GM18907 (cell line): Measurements from ENCODE around the gene RNF141.

Experiments
- ATAC-seq: cut with Tn5 transposase; IDR thresholded peaks from one replicate; pipeline ENCODE4 v1.9.1; 2021; ENCODE audit warnings: mild to moderate bottlenecking, moderate library complexity; ENCODE audit not compliant: unreplicated experiment

Gene RNF141, protein sequence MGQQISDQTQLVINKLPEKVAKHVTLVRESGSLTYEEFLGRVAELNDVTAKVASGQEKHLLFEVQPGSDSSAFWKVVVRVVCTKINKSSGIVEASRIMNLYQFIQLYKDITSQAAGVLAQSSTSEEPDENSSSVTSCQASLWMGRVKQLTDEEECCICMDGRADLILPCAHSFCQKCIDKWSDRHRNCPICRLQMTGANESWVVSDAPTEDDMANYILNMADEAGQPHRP

DNA sequence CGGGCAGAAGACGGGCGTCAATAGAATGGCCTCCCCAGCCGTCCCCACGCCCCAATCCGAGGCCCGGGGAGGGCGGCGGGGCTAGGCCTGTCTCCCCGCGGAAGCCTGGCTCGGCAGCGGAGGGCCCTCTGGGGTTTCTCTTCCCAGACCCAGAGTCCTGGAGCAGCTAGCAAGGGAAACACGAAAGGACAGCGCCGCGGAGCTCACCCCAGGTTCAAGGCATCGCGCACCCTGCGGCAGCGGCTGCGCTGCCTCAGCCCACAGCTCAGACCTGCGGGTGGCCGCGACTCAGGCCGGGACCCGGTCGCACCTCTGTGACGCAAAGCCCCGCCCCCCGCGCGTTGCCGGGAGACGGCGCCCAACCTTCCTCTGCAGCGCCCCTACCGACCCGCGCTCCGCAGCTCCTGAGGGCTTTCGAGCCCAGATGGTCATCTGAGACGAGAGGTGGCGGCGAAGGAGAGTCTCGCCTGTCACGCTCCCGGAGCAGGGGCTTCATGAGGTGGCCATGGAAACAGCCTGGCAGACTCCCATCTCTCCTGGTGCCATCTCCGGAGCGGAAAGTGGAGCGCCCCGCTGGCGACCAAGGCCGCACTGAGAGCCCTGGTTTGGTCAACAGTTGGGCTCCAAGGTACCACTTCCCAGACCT lies at the start of gene RNF141:
RNF141 (minus strand) TSS at position 273 of the 646 bp plus-strand sequence. CDS start 7,029 bp downstream, outside the sequence.
- peak; percentile 99 for ATAC-seq

DNA sequence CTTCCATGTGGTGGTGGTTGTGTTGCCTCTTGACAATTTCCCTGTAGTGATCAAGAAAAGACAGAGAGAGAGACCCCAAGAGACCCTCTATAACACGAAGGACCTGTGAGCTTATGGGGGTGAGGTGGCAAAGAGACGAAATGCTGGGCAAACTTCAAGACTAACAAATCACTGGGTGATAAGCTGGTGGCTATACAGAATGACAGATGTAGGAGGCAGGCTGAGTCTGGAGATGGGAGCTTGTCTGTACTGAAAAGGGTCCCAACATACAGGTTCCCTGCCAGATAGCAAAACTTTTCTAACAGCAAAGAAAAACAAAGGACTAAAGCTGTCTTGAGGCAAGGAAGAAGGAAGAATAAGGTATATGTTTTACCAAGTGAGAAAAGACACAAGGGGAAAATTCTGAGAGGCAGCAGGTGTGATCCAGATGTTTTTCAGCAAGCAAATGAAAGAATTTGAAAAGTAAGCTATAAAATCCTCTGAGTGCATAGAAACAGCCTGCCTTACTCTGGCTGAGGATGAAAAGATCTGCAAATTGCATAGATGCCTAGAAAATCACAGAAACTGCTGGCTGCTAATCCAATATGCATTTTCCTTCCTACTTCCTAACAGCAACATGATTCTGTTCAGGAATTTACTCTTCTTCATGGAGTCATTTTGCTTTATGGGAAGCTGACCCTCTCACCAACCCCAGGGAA lies 49.4 kb upstream of the RNF141 start:
- no peak for ATAC-seq

DNA sequence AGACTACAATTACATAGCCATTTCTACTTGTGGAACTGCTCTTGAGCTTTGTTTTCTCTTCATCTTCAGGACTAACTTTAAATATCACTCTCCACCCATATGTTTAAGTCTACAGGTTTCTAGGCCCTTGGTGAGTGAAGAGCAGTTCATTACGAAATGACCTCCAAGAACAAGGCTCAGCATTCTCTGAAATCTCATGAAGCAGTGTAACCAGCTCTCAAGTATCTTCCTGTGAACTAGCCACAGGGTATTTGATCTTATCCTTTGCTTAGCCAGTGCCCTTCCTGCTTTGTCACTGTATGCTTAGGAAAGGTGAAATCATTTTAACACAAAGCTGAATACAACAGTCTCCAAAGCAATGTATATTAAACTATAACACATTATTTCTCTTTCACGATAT lies 47.9 kb upstream of the RNF141 start:
- no peak for ATAC-seq

DNA sequence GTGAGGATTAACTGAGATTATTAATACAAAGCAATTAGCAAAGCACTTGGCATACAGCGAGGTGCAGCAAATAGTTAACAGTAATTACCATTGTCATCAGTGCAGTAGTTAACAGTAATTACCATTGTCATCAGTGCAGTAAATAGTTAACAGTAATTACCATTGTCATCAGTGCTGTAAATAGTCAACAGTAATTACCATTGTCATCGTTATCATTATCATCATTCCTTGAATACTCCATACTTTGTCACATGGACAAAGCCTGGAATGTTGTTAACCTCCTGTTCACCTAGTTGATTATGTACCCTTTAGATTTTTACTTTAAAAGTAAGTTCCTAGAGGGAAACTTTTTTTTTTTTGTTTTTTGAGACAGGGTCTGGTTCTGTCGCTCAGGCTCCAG lies 47.0 kb upstream of the RNF141 start:
- ATAC-seq, result no peak

DNA sequence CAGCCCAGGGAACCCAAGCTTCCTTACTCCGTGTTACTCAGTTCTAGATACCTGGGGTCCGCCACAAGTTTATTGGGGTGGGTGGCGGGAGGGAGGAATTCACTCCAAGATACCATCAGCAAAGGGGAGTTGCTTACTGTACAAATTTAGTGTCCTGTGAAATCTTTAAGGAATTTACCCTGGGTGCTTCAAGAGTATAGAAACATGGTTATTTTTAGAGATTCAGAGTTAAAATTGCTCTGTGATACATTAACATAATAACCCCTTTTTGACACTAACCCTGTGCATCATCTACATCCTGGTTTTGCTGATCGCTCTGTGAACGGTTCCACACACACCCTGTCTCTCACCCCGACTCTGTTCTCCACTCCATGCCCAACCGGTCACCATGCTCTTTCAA lies 46.4 kb upstream of the RNF141 start:
- no peak for ATAC-seq

DNA sequence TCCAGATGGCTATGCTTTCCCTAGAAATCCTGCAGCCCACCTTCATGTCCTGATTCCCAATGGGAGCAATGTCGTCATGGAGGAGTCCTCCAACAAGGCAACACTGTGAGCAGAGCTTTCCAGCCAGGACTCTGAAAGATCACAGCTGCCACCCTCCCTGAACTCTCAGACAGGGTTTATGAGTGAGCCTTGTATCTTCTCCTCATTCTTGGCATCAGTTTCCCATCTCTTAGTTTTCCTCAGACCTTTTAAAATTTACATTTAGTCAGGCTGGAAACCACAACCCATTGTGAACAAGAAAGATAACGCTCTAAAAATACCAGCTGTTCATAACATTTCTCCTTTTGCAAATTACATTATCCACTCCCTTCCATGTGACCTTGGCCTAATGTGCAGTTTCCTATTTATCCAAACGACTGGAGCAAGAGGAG lies 43.1 kb upstream of the RNF141 start:
- ATAC-seq, result no peak

DNA sequence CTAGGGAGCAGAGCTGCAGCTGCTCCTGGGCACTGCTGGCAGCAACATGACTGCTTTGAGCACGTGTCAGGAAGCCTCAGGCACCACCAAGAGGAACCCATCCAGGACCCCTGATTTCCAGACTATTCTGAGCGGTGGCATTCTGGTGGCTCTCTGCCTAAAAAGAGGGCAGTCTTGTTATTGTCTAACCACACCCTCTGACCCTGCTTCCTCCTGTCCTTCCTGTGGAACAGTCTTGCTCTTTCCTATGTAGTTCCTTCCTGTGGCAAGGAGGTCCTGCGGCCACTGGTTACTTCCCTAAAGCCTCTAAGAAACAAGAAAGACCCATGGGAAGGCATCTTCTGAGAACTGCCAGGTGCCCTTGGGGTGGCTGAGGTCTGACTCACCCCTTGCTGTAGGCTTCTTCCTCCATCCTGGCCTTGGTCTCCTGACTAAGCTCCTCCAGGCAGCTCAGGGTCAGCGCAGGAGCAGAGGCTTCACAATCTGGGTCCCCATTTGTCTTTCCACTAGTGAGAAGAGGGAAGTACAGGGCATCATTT lies 40.6 kb upstream of the RNF141 start:
- ATAC-seq, result no peak

DNA sequence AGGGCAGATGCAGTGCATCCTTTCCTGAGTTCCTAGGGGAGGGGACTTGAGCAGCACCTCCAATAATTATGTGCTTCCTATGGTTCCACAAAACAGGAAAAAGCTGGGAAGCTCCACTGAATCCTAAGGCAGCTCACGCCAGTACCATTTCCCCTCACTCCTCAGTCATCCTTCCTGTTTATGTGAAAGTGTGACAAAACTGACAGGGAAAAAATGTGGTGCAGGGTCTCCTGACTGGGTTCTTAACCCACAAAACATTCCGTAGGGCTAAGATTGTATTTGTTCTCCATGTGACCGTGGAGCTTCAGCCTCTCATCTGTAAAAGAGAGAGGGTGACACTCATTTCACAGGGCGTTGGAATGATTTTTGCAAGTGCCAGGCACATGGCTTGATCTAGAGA lies 39.6 kb upstream of the RNF141 start:
- ATAC-seq, result no peak

DNA sequence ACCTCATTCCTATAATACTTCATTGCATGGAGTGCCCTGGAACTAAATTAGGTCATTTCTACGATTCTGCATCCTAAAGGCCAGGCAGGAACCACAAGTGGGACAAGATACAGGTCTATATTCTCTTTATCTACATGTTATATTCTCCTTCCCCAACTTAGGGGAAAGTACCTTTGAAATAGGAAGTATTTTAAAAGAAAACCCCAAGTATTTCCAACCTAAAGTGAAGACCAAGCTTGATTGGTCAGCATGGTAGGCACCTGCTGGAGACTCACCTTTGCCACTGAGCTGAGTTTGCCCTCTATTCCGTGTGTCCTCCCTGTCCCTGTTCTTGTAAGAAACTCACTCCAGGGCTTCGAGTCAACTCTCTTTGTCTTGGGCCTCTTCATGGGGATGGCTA lies 38.7 kb upstream of the RNF141 start:
- ATAC-seq, result no peak

DNA sequence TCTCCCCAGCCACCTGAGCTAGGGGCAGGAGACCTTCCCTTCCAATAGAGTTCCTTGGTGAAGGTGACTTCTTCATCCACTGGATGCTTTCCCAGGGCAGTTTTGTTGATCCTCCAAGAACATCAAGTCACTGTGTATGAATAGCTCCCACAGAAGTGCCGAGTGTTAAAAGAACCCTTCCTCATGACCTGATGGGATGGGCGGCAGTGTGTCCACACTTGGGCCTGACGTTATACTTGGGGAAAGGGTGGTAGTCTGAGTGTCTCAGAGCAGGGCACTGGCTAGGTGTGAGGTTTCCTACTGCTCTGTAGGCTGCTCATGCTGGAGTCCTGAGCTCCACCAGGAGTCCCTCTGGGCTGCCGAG lies 35.0 kb upstream of the RNF141 start:
- ATAC-seq, result no peak

DNA sequence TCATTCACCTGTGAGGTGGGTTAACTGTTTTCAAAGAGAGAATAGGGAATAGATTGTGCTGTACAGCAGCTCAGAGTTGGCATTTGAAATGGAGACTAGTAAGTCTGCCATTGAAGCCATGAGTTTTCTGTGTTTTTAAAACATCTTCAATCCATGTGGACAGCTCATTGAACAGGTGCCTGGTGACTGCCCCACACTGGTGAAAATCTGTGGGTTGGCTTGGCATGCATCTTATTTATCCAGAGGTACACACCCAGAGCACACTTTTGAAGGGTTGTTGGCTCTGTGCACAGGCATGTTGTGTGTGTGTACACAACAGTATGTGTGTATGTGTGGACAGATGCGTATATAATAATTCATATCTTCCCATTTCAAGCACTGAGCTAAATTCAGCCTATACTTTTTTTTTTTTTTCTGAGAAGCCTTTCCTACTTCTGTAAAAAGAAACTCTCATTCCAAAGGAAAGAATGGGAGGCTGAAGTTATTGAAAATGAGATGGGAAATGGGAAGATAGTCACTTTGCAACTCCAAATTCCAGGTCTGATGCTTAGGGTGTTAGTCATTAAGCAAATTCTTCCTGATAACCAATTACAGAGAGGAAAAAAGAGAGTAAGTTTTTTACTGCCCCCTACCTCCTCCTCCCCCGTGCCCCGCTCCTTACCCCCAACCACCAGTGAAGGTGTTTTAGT lies 34.5 kb upstream of the RNF141 start:
- ATAC-seq, result no peak

DNA sequence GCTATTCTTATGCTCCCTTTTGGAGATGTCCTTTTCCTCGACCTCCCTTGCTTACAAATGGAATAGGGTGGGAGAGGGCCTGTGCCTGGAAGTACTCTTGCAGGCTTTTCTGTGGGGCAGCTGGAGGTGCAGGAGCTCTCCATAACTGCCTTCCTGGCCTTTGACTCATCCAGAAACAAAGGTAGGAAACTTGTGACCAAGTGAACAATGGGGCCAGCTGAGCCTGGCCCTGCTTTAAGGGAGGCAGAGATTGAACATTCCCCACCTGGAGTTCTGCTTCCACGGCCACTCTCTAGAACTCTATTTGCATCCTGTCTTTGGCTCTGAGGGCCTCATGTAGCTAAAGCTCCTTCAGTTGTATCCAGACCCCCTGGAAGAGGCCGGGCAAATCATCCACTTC lies 32.6 kb upstream of the RNF141 start:
- no peak for ATAC-seq

DNA sequence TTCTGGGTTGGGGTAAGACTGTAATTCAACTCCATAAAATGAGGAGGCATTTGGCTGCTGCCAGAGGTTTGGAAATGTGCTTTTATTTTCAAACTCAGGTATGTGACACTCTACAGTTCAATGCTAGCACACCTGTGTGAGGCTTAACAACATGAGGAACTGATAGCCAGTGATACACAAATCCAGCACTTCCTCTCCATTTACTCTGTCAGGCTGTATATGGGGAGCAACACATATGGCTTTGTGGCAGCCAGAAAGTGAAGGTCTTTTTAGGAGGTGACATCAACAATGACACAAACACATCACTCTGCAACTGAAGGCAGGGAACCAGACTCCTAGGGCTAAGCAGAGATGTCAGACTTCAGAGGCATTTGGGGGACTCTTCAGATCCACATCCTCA lies 32.0 kb upstream of the RNF141 start:
- no peak for ATAC-seq

DNA sequence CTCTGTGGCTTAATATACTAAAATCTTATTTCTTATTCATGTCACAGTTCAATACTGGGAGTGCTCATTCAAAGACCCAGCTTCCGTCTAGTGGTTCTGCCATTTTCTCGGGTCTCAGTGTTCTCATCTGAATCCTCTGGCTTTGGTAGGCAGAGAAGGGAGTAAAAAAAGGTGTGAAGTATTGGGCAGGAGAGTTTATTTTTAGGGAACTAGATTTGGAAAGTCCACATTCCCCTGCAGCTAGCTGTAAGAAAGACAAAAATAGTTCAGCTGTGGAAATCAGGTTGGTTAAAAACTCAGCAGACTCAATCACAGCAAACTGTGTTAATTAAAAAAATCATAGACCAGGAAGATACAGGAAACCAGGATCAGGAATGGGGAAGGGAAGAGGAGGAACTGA lies 31.5 kb upstream of the RNF141 start:
- no peak for ATAC-seq

DNA sequence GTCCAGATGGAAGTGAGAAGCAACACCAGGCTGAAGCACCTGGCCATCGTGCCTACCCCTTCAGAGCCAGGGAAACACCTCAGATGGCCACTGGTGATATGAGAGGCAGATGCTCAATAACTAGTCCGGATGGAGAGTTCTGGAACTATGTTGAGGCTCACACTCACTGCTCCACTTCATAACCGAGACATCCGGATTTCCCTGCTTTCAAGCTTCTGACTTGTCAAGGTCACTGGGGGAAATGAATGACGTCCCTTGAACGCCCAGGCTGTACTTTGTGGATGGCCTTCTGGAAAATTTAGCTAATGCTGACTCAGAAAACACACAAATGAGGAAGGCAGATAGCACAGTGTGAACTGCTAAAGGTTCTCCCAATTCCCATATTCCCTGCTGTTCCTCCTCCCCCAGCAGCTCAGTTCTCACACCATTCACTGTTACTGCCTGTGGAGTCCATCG lies 27.5 kb upstream of the RNF141 start, which contains the start of gene LYVE1:
LYVE1 (minus strand) TSS at position 180 of the 456 bp plus-strand sequence; CDS start at position 47, 133 bp downstream.
- no peak for ATAC-seq

DNA sequence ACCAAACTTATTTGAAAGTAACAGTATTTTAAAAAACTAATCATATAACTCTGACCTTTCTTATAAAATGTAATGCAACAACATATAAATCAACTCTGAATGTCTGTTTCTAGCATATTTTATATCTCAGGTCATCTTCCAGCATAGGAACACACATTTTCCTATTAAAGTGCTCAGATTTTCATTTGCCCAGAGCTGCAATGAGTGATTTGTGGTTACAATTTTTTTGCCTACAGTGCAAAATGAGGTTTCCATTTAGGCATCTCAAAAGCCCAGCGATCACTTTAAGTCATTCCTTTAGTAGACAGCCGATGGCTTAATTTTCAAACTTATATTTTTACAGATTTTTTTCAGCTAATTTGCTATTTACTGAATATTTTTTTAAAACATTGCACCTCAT lies 26.5 kb upstream of the RNF141 start:
- no peak for ATAC-seq

DNA sequence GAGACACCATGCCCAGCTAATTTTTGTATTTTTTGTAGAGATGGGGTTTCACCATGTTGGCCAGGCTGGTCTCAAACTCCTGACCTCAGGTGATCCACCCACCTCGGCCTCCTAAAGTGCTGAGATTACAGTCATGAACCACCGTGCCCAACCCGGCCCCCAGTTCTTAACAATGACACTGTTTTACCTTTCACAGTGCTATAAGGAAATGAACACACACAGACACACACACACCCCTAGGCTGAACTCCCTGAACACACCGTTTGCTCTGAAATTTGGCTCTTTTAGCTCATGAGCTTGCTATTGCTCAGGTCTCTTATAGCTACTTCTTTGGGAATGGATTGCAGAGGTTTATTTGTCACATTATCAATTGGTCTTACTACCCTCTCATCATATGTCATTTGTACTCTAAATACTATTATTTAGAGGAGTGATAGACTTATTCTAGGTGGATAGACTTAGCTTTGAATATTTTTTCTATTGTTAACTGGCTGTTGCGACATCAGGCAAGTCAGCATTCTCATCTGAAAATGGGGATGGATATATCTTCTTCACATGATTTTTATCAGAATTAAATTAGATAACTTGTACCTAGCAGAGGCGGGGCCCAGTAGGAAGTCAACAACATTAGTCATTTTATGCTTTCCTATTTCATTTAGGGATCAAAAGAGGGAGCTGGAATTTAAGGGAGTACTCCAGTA lies 25.4 kb upstream of the RNF141 start:
- ATAC-seq, result no peak

DNA sequence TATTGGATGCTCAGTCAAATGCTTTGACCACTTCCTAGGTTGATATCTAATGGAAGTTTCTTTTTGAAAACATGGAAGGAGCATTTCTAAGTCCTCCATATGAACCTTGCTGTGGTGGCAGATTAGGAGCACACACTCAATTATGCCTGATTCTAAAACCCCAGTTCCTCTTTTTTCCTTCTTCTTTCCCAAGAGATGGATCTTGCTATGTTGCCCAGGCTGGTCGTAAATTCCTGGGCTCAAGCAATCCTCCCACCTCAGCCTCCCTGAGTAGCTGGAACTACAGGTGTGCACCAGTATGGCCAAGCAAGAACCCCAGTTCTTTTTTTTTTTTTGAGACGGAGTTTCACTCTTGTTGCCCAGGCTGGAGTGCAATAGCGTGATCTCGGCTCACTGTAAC lies 24.5 kb upstream of the RNF141 start:
- no peak for ATAC-seq

DNA sequence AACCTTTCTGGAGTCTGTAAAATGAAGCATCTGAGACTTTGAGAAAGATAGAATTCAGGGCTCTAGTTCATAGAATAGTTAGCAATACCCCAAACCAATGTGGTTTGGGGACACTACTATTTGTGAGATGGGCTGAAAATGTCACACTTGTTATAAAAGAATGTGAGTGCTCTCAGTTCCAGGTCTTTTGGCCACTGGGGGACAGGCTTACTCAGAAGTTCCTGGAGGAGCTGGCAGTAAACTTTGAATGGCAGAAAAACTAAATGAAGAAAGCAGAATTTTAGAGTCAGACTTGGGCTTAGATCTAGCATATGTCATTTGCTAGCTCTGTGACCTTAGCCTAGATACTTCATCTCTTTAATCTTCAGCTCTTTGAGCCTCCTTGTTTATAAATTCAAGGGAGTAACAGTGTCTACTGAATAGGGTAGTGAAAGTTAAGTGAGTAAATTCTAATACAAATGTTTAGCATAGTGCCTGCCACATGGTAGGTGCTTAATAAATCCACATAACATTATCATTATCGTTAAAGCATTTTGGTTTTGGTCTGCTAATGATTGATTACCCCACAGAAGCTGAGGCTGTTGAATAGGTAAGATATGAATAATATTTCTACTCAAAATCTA lies 23.8 kb upstream of the RNF141 start:
- ATAC-seq, result no peak

DNA sequence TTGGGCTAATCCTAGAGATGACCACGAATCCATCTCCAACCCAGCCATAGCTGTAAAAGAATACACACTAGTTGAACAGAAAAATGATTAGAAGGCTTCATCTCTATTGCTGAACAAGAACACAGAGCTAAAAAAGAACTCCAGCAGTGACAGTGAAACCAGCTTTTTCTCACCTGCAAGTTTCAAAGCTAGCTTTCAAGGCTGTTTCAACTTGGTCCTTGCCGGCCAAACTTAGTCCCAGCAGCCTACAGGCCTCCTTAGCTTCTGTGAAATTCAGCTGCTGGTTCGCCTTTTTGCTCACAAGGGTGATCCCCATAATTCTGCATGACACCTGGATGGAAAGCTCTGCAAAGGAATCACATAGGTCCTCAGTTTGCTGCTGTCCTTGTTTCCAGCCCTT lies 23.0 kb upstream of the RNF141 start:
- ATAC-seq, result no peak
